Mesothelial cell of epicardium (in vitro differentiated cells): ENCODE measurements around the gene ADAM22. TPM values are rescaled to one million over a fixed set of nuclear protein-coding genes. Genes with fewer than 3 reads are reported as not detected.

ENCODE experiments used
- DNase-seq, 2 experiments: peaks; one replicate each; pipeline ENCODE4 v3.0.0; 2021; ENCODE audit warnings: low spot score in 2 of 2; ENCODE audit not compliant: unreplicated experiment in 2 of 2
- H3K27ac Mint-ChIP-seq: 2 replicates; pipeline ENCODE4 v1.8.0; 2021; ENCODE audit warnings: mixed read lengths
- H3K27me3 Mint-ChIP-seq: 2 replicates; pipeline ENCODE4 v1.8.0; 2021; ENCODE audit warnings: low read depth, mixed read lengths
- H3K36me3 Mint-ChIP-seq: 2 replicates; pipeline ENCODE4 v1.8.0; 2021; ENCODE audit warnings: mixed read lengths
- H3K4me1 Mint-ChIP-seq: 2 replicates; pipeline ENCODE4 v1.8.0; 2021; ENCODE audit warnings: mixed read lengths
- H3K4me3 Mint-ChIP-seq: 2 replicates; pipeline ENCODE4 v1.8.0; 2021; ENCODE audit warnings: mild to moderate bottlenecking, moderate library complexity, mixed read lengths
- H3K9me3 Mint-ChIP-seq: 2 replicates; pipeline ENCODE4 v1.8.0; 2021; ENCODE audit warnings: mixed read lengths
- total RNA-seq: library from RNA; stranded (reverse); gene quantifications from 3 replicates; pipeline ENCODE4 v1.2.1, GENCODE V29; 2021
- TF ChIP-seq, protein P1 (sequence below): fragments of 200-600 bp; sonication (generic); IDR thresholded peaks from one replicate; pipeline ENCODE4 v1.5.0; 2021; ENCODE audit warnings: antibody characterized with exemption; ENCODE audit not compliant: unreplicated experiment

The ADAM22 gene
- total RNA-seq, 1 donor from 2014 or later = 6.3 TPM

DNA sequence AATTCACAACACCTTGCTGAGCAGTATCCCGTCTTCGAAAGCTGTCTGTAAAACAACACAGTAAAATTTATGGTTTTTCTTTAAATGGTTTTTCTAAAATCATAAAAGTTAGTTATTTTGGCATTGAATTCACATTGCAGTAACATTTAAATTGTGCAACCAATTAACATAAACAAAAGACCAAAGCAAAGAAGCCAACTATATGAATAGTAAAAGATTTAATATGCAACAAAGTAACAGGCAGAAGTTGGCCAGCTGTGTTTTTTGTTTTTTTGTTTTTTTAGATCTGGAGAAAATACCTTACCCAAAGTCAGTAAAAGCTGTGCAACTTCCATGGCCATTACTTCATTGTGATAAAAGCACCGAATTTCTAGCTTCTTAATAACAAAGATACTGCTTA, 274.5 kb downstream of the ADAM22 start:
- Mint-ChIP-seq H3K36me3 (peaks cover 45% of the 10 kb centered on the region), H3K9me3 (no peaks in the 10 kb centered on the region), H3K27me3 (no peaks in the 10 kb centered on the region), H3K4me1 (no peaks in the 10 kb centered on the region), H3K27ac (no peak overlapping the region), H3K4me3 (no peak overlapping the region)
- no peak for DNase-seq
- TF ChIP-seq, protein P1, sequence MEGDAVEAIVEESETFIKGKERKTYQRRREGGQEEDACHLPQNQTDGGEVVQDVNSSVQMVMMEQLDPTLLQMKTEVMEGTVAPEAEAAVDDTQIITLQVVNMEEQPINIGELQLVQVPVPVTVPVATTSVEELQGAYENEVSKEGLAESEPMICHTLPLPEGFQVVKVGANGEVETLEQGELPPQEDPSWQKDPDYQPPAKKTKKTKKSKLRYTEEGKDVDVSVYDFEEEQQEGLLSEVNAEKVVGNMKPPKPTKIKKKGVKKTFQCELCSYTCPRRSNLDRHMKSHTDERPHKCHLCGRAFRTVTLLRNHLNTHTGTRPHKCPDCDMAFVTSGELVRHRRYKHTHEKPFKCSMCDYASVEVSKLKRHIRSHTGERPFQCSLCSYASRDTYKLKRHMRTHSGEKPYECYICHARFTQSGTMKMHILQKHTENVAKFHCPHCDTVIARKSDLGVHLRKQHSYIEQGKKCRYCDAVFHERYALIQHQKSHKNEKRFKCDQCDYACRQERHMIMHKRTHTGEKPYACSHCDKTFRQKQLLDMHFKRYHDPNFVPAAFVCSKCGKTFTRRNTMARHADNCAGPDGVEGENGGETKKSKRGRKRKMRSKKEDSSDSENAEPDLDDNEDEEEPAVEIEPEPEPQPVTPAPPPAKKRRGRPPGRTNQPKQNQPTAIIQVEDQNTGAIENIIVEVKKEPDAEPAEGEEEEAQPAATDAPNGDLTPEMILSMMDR = no peak

DNA sequence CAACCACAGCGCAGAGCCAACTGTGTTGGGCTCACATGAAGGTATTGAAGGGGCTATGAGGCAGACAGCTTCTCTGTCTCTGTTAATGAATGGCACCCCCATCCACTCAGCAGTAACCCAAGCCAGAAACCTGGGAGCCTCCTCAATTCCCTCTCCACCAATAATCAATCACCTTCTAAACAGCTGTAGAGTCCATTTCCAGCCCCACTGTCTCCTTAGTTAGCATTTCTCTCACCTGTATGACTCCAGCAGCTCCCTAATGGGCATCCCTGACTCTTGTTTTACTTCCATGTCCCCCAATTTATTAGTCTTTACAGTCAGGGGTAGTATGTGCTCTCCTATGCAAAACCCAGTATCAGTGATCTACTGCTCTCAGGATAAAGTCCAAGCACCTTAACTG, 278.9 kb downstream of the ADAM22 start:
- TF ChIP-seq, protein P1 = no peak
- H3K4me1 Mint-ChIP-seq = peaks cover under 1% of the 10 kb centered on the region

DNA sequence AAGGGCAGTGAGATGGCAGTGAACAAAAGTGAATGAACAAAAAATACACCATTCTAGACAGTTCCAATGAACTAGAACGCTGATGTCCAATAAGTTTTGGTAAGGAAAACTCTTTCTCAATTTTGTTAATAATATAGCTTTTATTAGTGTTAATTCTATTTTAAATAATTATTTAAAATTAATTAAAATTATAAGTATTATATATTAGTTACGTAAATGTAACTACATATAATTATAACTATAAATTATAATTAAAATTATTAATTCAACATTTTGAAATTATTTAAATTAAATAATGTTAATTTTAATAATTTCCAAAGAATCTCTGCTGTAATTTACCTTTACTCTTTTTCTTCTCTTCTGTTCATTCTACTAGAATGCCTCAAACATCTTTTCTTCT, 280.4 kb downstream of the ADAM22 start:
- Mint-ChIP-seq H3K36me3 (peaks cover 19% of the 10 kb centered on the region), H3K27ac (no peak overlapping the region), H3K4me3 (no peak overlapping the region), H3K4me1 (peaks cover 15% of the 10 kb centered on the region), H3K9me3 (no peaks in the 10 kb centered on the region), H3K27me3 (no peaks in the 10 kb centered on the region)
- no peak for DNase-seq
- TF ChIP-seq, protein P1 = no peak

More for the DNA sequence above, 278.9 kb downstream of the ADAM22 start:
- no peak overlapping the region for H3K27ac Mint-ChIP-seq
- no peaks in the 10 kb centered on the region for H3K27me3 Mint-ChIP-seq
- H3K9me3 Mint-ChIP-seq = no peaks in the 10 kb centered on the region
- no peak for DNase-seq
- H3K36me3 Mint-ChIP-seq = peaks cover 20% of the 10 kb centered on the region
- H3K4me3 Mint-ChIP-seq = no peak overlapping the region

DNA sequence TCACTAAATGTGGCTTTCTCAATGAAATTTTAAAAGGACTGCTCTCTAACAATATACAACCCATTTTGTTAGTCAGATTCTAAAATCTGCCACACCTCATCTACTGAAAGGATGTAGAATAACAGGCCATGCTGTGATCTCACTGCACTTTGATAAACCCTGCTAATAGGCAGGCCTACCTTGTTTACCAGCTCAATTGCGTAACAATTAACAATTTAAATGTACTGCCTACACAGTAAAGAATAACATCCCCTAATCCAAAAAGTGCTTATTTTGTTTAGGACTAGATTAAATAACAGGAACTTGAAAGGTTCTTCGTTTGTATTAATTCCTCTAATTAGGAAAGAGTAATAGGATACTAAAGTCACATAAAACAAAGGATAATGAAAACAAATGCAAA, 281.2 kb downstream of the ADAM22 start:
- TF ChIP-seq, protein P1 = no peak
- H3K36me3 Mint-ChIP-seq = peaks cover 13% of the 10 kb centered on the region
- no peaks in the 10 kb centered on the region for H3K27me3 Mint-ChIP-seq
- H3K4me3 Mint-ChIP-seq = no peak overlapping the region
- H3K4me1 Mint-ChIP-seq = peaks cover 15% of the 10 kb centered on the region
- DNase-seq = no peak
- no peaks in the 10 kb centered on the region for H3K9me3 Mint-ChIP-seq
- no peak overlapping the region for H3K27ac Mint-ChIP-seq

DNA sequence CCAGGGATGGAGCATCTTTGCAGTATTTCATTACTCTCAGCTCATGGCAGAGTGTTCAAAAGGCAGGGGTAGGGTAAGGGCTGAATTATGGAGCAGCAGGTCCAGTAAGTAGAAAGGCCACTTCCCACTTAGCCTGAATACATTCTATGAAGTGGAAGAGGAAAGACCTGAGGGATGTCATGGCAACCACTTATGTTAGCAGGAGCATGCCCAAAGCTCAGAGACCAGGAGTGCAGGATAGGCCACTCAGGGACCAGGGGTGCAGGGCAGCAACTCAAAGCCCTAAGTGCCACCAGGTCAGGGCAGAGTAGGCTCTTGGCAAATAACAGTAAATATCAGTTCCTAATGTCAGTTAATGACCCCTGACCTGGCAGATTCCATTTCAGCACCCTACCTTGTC, 282.2 kb downstream of the ADAM22 start:
- Mint-ChIP-seq H3K27ac (no peak overlapping the region), H3K4me1 (peaks cover 19% of the 10 kb centered on the region), H3K4me3 (no peak overlapping the region)

More for the DNA sequence above, 282.2 kb downstream of the ADAM22 start:
- Mint-ChIP-seq H3K9me3 (no peaks in the 10 kb centered on the region), H3K27me3 (no peaks in the 10 kb centered on the region), H3K36me3 (peaks cover 10% of the 10 kb centered on the region)
- TF ChIP-seq, protein P1 = no peak
- no peak for DNase-seq
